ENCODE measurements around the gene PI4K2B.

PI4K2B gene

GRCh38 chr4:25284466-25284865 lies 50.6 kb downstream of the PI4K2B start:
- H3F3A ChIP-seq (ENCODE audit: control insufficient read depth, insufficient read depth): peaks cover 2% of the 10 kb centered on the region; the same call in 1 of the 2 replicates
- no peaks in the 10 kb centered on the region for H3K4me1 ChIP-seq (ENCODE audit: control insufficient read depth, low read length)
- H3K79me2 ChIP-seq (ENCODE audit: control insufficient read depth, low read length): no peaks in the 10 kb centered on the region
- H3K9me3 ChIP-seq (ENCODE audit: control insufficient read depth, insufficient read depth, low read length): no peaks in the 10 kb centered on the region; the same call in 1 of the 2 replicates
- no peak overlapping the region for H3K4me2 ChIP-seq (ENCODE audit: low read length)
- TF ChIP-seq EZH2phosphoT487 (IDR thresholded peaks at IDR 0.05; ENCODE audit: borderline replicate concordance, low read length): no peak
- no peak for TF ChIP-seq CTCF (IDR thresholded peaks at IDR 0.05; ENCODE audit: low read depth, low read length, poor library complexity, severe bottlenecking)
- H3K4me3 ChIP-seq (ENCODE audit: low read length): no peak overlapping the region
- no peaks in the 10 kb centered on the region for H3K27me3 ChIP-seq (ENCODE audit: control insufficient read depth, low read length)
- no peak overlapping the region for H3K27ac ChIP-seq (ENCODE audit: low read depth, low read length)
- no peaks in the 10 kb centered on the region for H4K20me1 ChIP-seq (ENCODE audit: control insufficient read depth, insufficient read depth, low read depth, low read length)
- no peaks in the 10 kb centered on the region for H3K9me2 ChIP-seq (replicated peaks; ENCODE audit: control insufficient read depth, low read length)
- peaks cover 4% of the 10 kb centered on the region; the same call in 1 of the 2 replicates for H3K36me3 ChIP-seq (ENCODE audit: control insufficient read depth, low read length)

- Histone ChIP-seq H3K9me2 (replicated peaks; ENCODE audit: control insufficient read depth, low read length) (no peaks in the 10 kb centered on the region), H3K4me3 (ENCODE audit: low read length) (no peak overlapping the region), H3K27me3 (ENCODE audit: control insufficient read depth, low read length) (no peaks in the 10 kb centered on the region), H3F3A (ENCODE audit: control insufficient read depth, insufficient read depth) (no peaks in the 10 kb centered on the region), H3K27ac (ENCODE audit: low read depth, low read length) (no peak overlapping the region), H3K9me3 (ENCODE audit: control insufficient read depth, insufficient read depth, low read length) (no peaks in the 10 kb centered on the region; the same call in 1 of the 2 replicates), H3K4me2 (ENCODE audit: low read length) (no peak overlapping the region), H3K4me1 (ENCODE audit: control insufficient read depth, low read length) (no peaks in the 10 kb centered on the region), H3K79me2 (ENCODE audit: control insufficient read depth, low read length) (no peaks in the 10 kb centered on the region), H4K20me1 (ENCODE audit: control insufficient read depth, insufficient read depth, low read depth, low read length) (no peaks in the 10 kb centered on the region), H3K36me3 (ENCODE audit: control insufficient read depth, low read length) (no peaks in the 10 kb centered on the region)
- no peak for TF ChIP-seq EZH2phosphoT487 (IDR thresholded peaks at IDR 0.05; ENCODE audit: borderline replicate concordance, low read length)
- TF ChIP-seq CTCF (IDR thresholded peaks at IDR 0.05; ENCODE audit: low read depth, low read length, poor library complexity, severe bottlenecking): no peak
These were observed 56.7 kb downstream of the PI4K2B start for GRCh38 chr4:25290490-25291067.

- H3K36me3 ChIP-seq (ENCODE audit: control insufficient read depth, low read length): no peaks in the 10 kb centered on the region
- H3K4me2 ChIP-seq (ENCODE audit: low read length): no peak overlapping the region
- H3K27ac ChIP-seq (ENCODE audit: low read depth, low read length): no peak overlapping the region
- no peak for TF ChIP-seq EZH2phosphoT487 (IDR thresholded peaks at IDR 0.05; ENCODE audit: borderline replicate concordance, low read length)
- no peak for TF ChIP-seq CTCF (IDR thresholded peaks at IDR 0.05; ENCODE audit: low read depth, low read length, poor library complexity, severe bottlenecking)
- H3K4me3 ChIP-seq (ENCODE audit: low read length): no peak overlapping the region
- no peaks in the 10 kb centered on the region; the same call in 1 of the 2 replicates for H3K9me3 ChIP-seq (ENCODE audit: control insufficient read depth, insufficient read depth, low read length)
- H3K79me2 ChIP-seq (ENCODE audit: control insufficient read depth, low read length): no peaks in the 10 kb centered on the region
- no peaks in the 10 kb centered on the region for H3K9me2 ChIP-seq (replicated peaks; ENCODE audit: control insufficient read depth, low read length)
- H4K20me1 ChIP-seq (ENCODE audit: control insufficient read depth, insufficient read depth, low read depth, low read length): no peaks in the 10 kb centered on the region
- no peaks in the 10 kb centered on the region for H3K4me1 ChIP-seq (ENCODE audit: control insufficient read depth, low read length)
- no peaks in the 10 kb centered on the region for H3F3A ChIP-seq (ENCODE audit: control insufficient read depth, insufficient read depth)
- no peaks in the 10 kb centered on the region for H3K27me3 ChIP-seq (ENCODE audit: control insufficient read depth, low read length)
These were observed 57.4 kb downstream of the PI4K2B start for GRCh38 chr4:25291158-25291733.

Data from DOHH2 (cell line).